Loucy (cell line): ENCODE measurements around the gene TMEM135.

Source experiments
- CTCF ChIP-seq: fragments of 200-600 bp; sonication (generic); conservative IDR thresholded peaks from 2 replicates; pipeline ENCODE4 v1.5.1; 2014; ENCODE audit warnings: mild to moderate bottlenecking, antibody characterized with exemption, low read length
- EZH2phosphoT487 ChIP-seq: fragments of 200-600 bp; IDR thresholded peaks from 2 replicates; pipeline ENCODE4 v1.6.1; 2018; ENCODE audit warnings: antibody characterized with exemption, mild to moderate bottlenecking, moderate library complexity, borderline replicate concordance

- TF ChIP-seq CTCF (no peak), EZH2phosphoT487 (no peak)
Observed at GRCh38 chr11:87101956-87102580, 64.3 kb downstream of the TMEM135 start.
